IMR-90 (cell line): ENCODE results near the gene PTPRH. TPM values are rescaled to one million over a fixed set of nuclear protein-coding genes. Genes with fewer than 3 reads are reported as not detected.

Experiments used
- ATAC-seq: fragments of 200-7000 bp; cut with Tn5 transposase; 2 replicates; pipeline ENCODE4 v1.9.1; 2020; ENCODE audit warnings: low read depth, mild to moderate bottlenecking, moderate library complexity
- BruUV-seq: library from RNA; stranded (reverse); fragments of 400-500 nt; replicated peaks from 2 replicates; lab custom pipeline; 2021; lab: Mats Ljungman, UMichigan
- CTCF ChIA-PET: fragments of 300-600 bp; formaldehyde crosslinking; extraction: SDS; loops from one replicate; lab custom pipeline; 2021; ENCODE audit warnings: antibody characterized with exemption; lab: Yijun Ruan, JAX
- POLR2A ChIA-PET: fragments of 300-600 bp; sonication (Branson Sonifier 250); formaldehyde crosslinking; loops from one replicate; lab custom pipeline; 2022; ENCODE audit warnings: antibody characterized with exemption; ENCODE audit not compliant: unreplicated experiment; lab: Charles Lee
- DNase-seq: peaks from one replicate; pipeline ENCODE4 v3.0.0; 2013
- H2AFZ ChIP-seq: replicated peaks from 2 replicates; pipeline ENCODE3; 2013; ENCODE audit warnings: low read length, mild to moderate bottlenecking; ENCODE audit not compliant: poor library complexity
- H2AK5ac ChIP-seq: 2 replicates; pipeline ENCODE4 v1.6.1; 2013; ENCODE audit warnings: low read depth, low read length, inconsistent platforms
- H2AK9ac ChIP-seq: replicated peaks from 2 replicates; pipeline ENCODE3; 2013; ENCODE audit warnings: mild to moderate bottlenecking, low read depth, low read length, moderate library complexity; ENCODE audit not compliant: poor library complexity
- H2BK120ac ChIP-seq: 2 replicates; pipeline ENCODE4 v1.6.1; 2013; ENCODE audit warnings: low read depth, low read length, inconsistent platforms
- H2BK15ac ChIP-seq: 3 replicates; pipeline ENCODE4 v1.6.1; 2013; ENCODE audit warnings: low read depth, low read length, inconsistent platforms
- H2BK20ac ChIP-seq: 2 replicates; pipeline ENCODE4 v1.6.1; 2013; ENCODE audit warnings: low read depth, mild to moderate bottlenecking, inconsistent platforms, low read length, moderate library complexity
- H2BK5ac ChIP-seq: 2 replicates; pipeline ENCODE4 v1.6.1; 2013; ENCODE audit warnings: mild to moderate bottlenecking, low read depth, low read length, inconsistent platforms; ENCODE audit not compliant: poor library complexity, severe bottlenecking
- H3K14ac ChIP-seq: replicated peaks from 2 replicates; pipeline ENCODE4 v1.6.1; 2013; ENCODE audit warnings: low read depth, low read length, inconsistent platforms
- H3K18ac ChIP-seq: 2 replicates; pipeline ENCODE4 v1.6.1; 2013; ENCODE audit warnings: low read depth, low read length, control low read depth
- H3K23ac ChIP-seq: 2 replicates; pipeline ENCODE4 v1.6.1; 2013; ENCODE audit warnings: low read depth, low read length, inconsistent platforms
- H3K27ac ChIP-seq: 2 replicates; pipeline ENCODE4 v1.5.1; 2013; ENCODE audit warnings: mild to moderate bottlenecking, control low read depth, low read length; ENCODE audit not compliant: insufficient read depth
- H3K27me3 ChIP-seq: 2 replicates; pipeline ENCODE4 v1.6.1; 2013; ENCODE audit warnings: low read length; ENCODE audit not compliant: control insufficient read depth, insufficient read depth
- H3K36me3 ChIP-seq: 2 replicates; pipeline ENCODE4 v1.6.1; 2013; ENCODE audit warnings: low read length, mixed read lengths; ENCODE audit not compliant: control insufficient read depth, insufficient read depth
- H3K4ac ChIP-seq: 2 replicates; pipeline ENCODE4 v1.6.1; 2013; ENCODE audit warnings: low read depth, low read length, inconsistent platforms
- H3K4me1 ChIP-seq: 2 replicates; pipeline ENCODE4 v1.6.1; 2013; ENCODE audit warnings: low read length, mixed read lengths; ENCODE audit not compliant: control insufficient read depth, insufficient read depth
- H3K4me2 ChIP-seq: 2 replicates; pipeline ENCODE4 v1.6.1; 2013; ENCODE audit warnings: low read depth, mild to moderate bottlenecking, control low read depth, low read length, moderate library complexity
- H3K4me3 ChIP-seq: 2 replicates; pipeline ENCODE4 v1.5.1; 2013; ENCODE audit warnings: low read depth, mild to moderate bottlenecking, control low read depth, low read length, moderate library complexity; ENCODE audit not compliant: insufficient read depth
- H3K56ac ChIP-seq: 2 replicates; pipeline ENCODE4 v1.6.1; 2013; ENCODE audit warnings: low read length, inconsistent platforms; ENCODE audit not compliant: insufficient read depth; ENCODE audit errors: extremely low read depth
- H3K79me1 ChIP-seq, 2 experiments: 2 replicates each; pipeline ENCODE4 v1.6.1; 2013; ENCODE audit warnings: low read length in 2 of 2, inconsistent platforms in 1 of 2, low read depth in 1 of 2
- H3K9ac ChIP-seq: 2 replicates; pipeline ENCODE4 v1.6.1; 2013; ENCODE audit warnings: low read depth, low read length, control low read depth
- H3K9me1 ChIP-seq: 2 replicates; pipeline ENCODE4 v1.6.1; 2013; ENCODE audit warnings: low read length, inconsistent platforms; ENCODE audit not compliant: insufficient read depth
- H3K9me3 ChIP-seq: 2 replicates; pipeline ENCODE4 v1.6.1; 2013; ENCODE audit warnings: low read length; ENCODE audit not compliant: control insufficient read depth, insufficient read depth
- H4K20me1 ChIP-seq: 2 replicates; pipeline ENCODE4 v1.6.1; 2013; ENCODE audit warnings: low read length, inconsistent platforms; ENCODE audit not compliant: insufficient read depth
- H4K5ac ChIP-seq: 2 replicates; pipeline ENCODE4 v1.6.1; 2013; ENCODE audit warnings: mild to moderate bottlenecking, low read depth, low read length, control low read depth
- H4K8ac ChIP-seq, 2 experiments: 2 replicates each; pipeline ENCODE4 v1.6.1; 2013; ENCODE audit warnings: low read depth in 2 of 2, low read length in 2 of 2, control low read depth in 1 of 2, inconsistent platforms in 1 of 2
- H4K91ac ChIP-seq: 2 replicates; pipeline ENCODE4 v1.6.1; 2013; ENCODE audit warnings: low read depth, low read length, inconsistent platforms; ENCODE audit not compliant: insufficient read depth
- BHLHE40 ChIP-seq: fragments of 150-350 bp; IDR thresholded peaks from 2 replicates; pipeline ENCODE4 v1.6.1; 2016; ENCODE audit warnings: mild to moderate bottlenecking, low read depth, low read length
- CEBPB ChIP-seq: IDR thresholded peaks from 2 replicates; pipeline ENCODE4 v1.6.1; 2012; ENCODE audit warnings: low read depth, low read length, improper control_type of control experiment
- CHD1 ChIP-seq: IDR thresholded peaks from 2 replicates; pipeline ENCODE4 v1.6.1; 2012; ENCODE audit warnings: low read depth, low read length, improper control_type of control experiment
- CTCF ChIP-seq: conservative IDR thresholded peaks from 2 replicates; pipeline ENCODE4 v1.5.1; 2012; ENCODE audit warnings: mild to moderate bottlenecking, low read depth, low read length, improper control_type of control experiment
- ELK1 ChIP-seq: fragments of 150-350 bp; IDR thresholded peaks from 2 replicates; pipeline ENCODE4 v1.6.1; 2016; ENCODE audit warnings: low read depth, mild to moderate bottlenecking, low read length, moderate library complexity, borderline replicate concordance
- FOS ChIP-seq: fragments of 150-350 bp; IDR thresholded peaks from 2 replicates; pipeline ENCODE4 v1.6.1; 2016; ENCODE audit warnings: low read depth, low read length
- MAFK ChIP-seq: IDR thresholded peaks from 2 replicates; pipeline ENCODE4 v1.6.1; 2012; ENCODE audit warnings: low read depth, low read length, improper control_type of control experiment
- MAZ ChIP-seq: IDR thresholded peaks from 2 replicates; pipeline ENCODE4 v1.6.1; 2012; ENCODE audit warnings: low read depth, mild to moderate bottlenecking, low read length, improper control_type of control experiment, moderate library complexity, borderline replicate concordance
- MXI1 ChIP-seq: IDR thresholded peaks from 2 replicates; pipeline ENCODE4 v1.6.1; 2012; ENCODE audit warnings: low read depth, mild to moderate bottlenecking, low read length, moderate library complexity, borderline replicate concordance
- NFE2L2 ChIP-seq: fragments of 150-350 bp; IDR thresholded peaks from 2 replicates; pipeline ENCODE4 v1.6.1; 2016; ENCODE audit warnings: low read depth, mild to moderate bottlenecking, low read length
- POLR2A ChIP-seq: IDR thresholded peaks from 2 replicates; pipeline ENCODE4 v1.6.1; 2012; ENCODE audit warnings: mild to moderate bottlenecking, low read depth, low read length
- RAD21 ChIP-seq: IDR thresholded peaks from 2 replicates; pipeline ENCODE4 v1.6.1; 2012; ENCODE audit warnings: low read length, improper control_type of control experiment
- RCOR1 ChIP-seq: IDR thresholded peaks from 2 replicates; pipeline ENCODE4 v1.6.1; 2012; ENCODE audit warnings: mild to moderate bottlenecking, low read length, improper control_type of control experiment; ENCODE audit not compliant: insufficient replicate concordance
- RFX5 ChIP-seq: IDR thresholded peaks from 2 replicates; pipeline ENCODE4 v1.8.0; 2012; ENCODE audit warnings: low read depth, mild to moderate bottlenecking, low read length, moderate library complexity
- SMC3 ChIP-seq: fragments of 150-350 bp; IDR thresholded peaks from 2 replicates; pipeline ENCODE4 v1.6.1; 2016; ENCODE audit warnings: low read depth, mild to moderate bottlenecking, antibody characterized with exemption, low read length, moderate library complexity
- USF2 ChIP-seq: fragments of 150-350 bp; IDR thresholded peaks from 2 replicates; pipeline ENCODE4 v1.6.1; 2017; ENCODE audit warnings: mild to moderate bottlenecking, antibody characterized with exemption, low read length, low read depth
- WGBS, 2 experiments: methylation state at CpG; one replicate each; pipeline versions ENCODE4 v1.1.5 to v1.1.7; 2013; ENCODE audit warnings: missing lambda C conversion rate in 2 of 2; ENCODE audit not compliant: insufficient read length in 1 of 2; ENCODE audit errors: extremely low coverage in 2 of 2; 5-methylcytosine and 5-hydroxymethylcytosine counted together
- dilution Hi-C: fragments of 300-500 bp; cut with HindIII; formaldehyde crosslinking; loops from one replicate; pipeline ENCODE4 v1.14.3; 2018; ENCODE audit warnings: low sequenced_read_pairs; ENCODE audit not compliant: unreplicated experiment
- in situ Hi-C: fragments of 300-500 bp; cut with MboI; formaldehyde crosslinking; loops from 3 replicates; pipeline ENCODE4 v1.14.3; 2019; ENCODE audit warnings: low sequenced_read_pairs, inconsistent platforms, mixed read lengths
- intact Hi-C: fragments of 100-400 bp; cut with micrococcal nuclease; formaldehyde crosslinking; loops from 2 replicates; pipeline ENCODE4 v1.10.0; 2022
- polyA plus RNA-seq, 3 experiments: library from polyadenylated mRNA; depleted of rRNA; stranded (reverse); fragments of >200 nt; gene quantifications; 2 replicates each; pipeline ENCODE4 v1.2.3, GENCODE V29; 2012; ENCODE audit warnings: low replicate concordance in 1 of 3
- total RNA-seq: library from RNA; depleted of rRNA; stranded (reverse); fragments of >200 nt; gene quantifications from 2 replicates; pipeline ENCODE4 v1.2.3, GENCODE V29; 2012

PTPRH gene
- total and polyA plus RNA-seq, 2 of the 4 experiments (the other 2 are of a cell fraction) = 1.3 to 3.4 TPM

DNA sequence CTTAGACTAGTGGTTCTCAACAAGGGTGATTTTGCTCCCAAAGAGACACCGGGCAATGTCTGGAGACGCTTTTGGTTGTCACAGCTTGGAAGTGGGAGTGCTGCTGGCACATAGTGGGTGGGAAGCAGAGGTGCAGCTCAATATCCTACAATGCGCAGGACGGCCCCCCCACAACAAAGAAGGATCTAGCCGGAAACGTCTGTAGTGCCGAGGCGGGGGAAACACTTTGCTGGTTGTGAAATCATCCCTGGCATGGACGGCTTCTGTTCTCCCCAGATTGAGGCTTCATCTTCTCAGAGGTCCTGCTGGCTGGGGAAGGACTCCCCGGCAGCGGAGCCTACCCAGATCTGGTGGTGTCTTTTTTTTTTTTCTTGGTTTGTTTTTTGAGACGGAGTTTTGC lies 15.8 kb downstream of the PTPRH start:
- Histone ChIP-seq H3K9me3 (no peaks in the 10 kb centered on the region), H3K36me3 (no peaks in the 10 kb centered on the region), H4K5ac (no peak overlapping the region), H2BK15ac (no peak overlapping the region), H3K79me1 (no peaks in the 10 kb centered on the region), H2BK5ac (no peak overlapping the region), H3K4ac (no peak overlapping the region), H4K8ac (no peak overlapping the region), H2BK120ac (no peak overlapping the region), H3K27me3 (no peaks in the 10 kb centered on the region; the same call in 1 of the 2 replicates), H2AK5ac (no peak overlapping the region), H3K9ac (no peak overlapping the region), H3K18ac (no peak overlapping the region), H3K9me1 (peaks cover 3% of the 10 kb centered on the region; the same call in 1 of the 2 replicates), H3K14ac (no peak overlapping the region), H3K23ac (no peak overlapping the region), H3K56ac (no peak overlapping the region), H3K27ac (no peak overlapping the region), H2AFZ (no peak overlapping the region), H2BK20ac (no peak overlapping the region), H4K91ac (no peak overlapping the region), H2AK9ac (no peak overlapping the region), H3K4me3 (no peak overlapping the region), H3K4me1 (no peaks in the 10 kb centered on the region), H3K4me2 (no peak overlapping the region), H4K20me1 (no peaks in the 10 kb centered on the region)
- intact Hi-C loops = no loop called here
- ChIA-PET POLR2A (interaction anchor here (0.7 kb wide), 1 partner anchor 11 kb away, joined by 6 read pairs; no protein-coding TSS in a partner anchor), CTCF (no interaction called here)
- dilution Hi-C loops = no loop called here
- no TSS peak for BruUV-seq
- no peak for TF ChIP-seq CHD1
- no peak for TF ChIP-seq MXI1
- TF ChIP-seq CTCF = no peak
- no peak for TF ChIP-seq NFE2L2
- no peak for TF ChIP-seq BHLHE40
- TF ChIP-seq USF2 = no peak
- no peak for TF ChIP-seq POLR2A
- TF ChIP-seq MAFK = no peak
- no peak for TF ChIP-seq RFX5
- no peak for TF ChIP-seq MAZ
- TF ChIP-seq RAD21 = no peak
- TF ChIP-seq ELK1 = no peak
- TF ChIP-seq SMC3 = no peak
- TF ChIP-seq RCOR1 = no peak
- TF ChIP-seq FOS = no peak
- no peak for TF ChIP-seq CEBPB
- ATAC-seq (no peak), DNase-seq (no peak)
- in situ Hi-C loops = no loop called here
- 56% methylated on average over 4 of the region's 12 CpGs; no CpG with 5 or more reads in 1 of the 2 experiments for WGBS, 2 experiments
